IPS-18a (cell line): Measurements from ENCODE around the gene CATSPERZ.

Source experiments
- H3K27ac ChIP-seq: one replicate; pipeline ENCODE4 v1.5.1; 2013; ENCODE audit warnings: low read length
- H3K27me3 ChIP-seq: one replicate; pipeline ENCODE4 v1.6.1; 2013; ENCODE audit warnings: mild to moderate bottlenecking, low read length; ENCODE audit not compliant: control insufficient read depth, insufficient read depth
- H3K36me3 ChIP-seq: one replicate; pipeline ENCODE4 v1.6.1; 2013; ENCODE audit warnings: low read depth, low read length; ENCODE audit not compliant: control insufficient read depth
- H3K4me1 ChIP-seq: one replicate; pipeline ENCODE4 v1.6.1; 2013; ENCODE audit warnings: low read depth, low read length; ENCODE audit not compliant: control insufficient read depth
- H3K4me3 ChIP-seq: one replicate; pipeline ENCODE4 v1.5.1; 2013; ENCODE audit warnings: low read length
- H3K9ac ChIP-seq: one replicate; pipeline ENCODE4 v1.6.1; 2013; ENCODE audit warnings: mild to moderate bottlenecking, low read length, moderate library complexity
- H3K9me3 ChIP-seq: one replicate; pipeline ENCODE4 v1.6.1; 2013; ENCODE audit warnings: low read depth, low read length; ENCODE audit not compliant: control insufficient read depth

CATSPERZ gene

GRCh38 chr11:64281957-64282770, 18.0 kb upstream of the CATSPERZ start:
- no peaks in the 10 kb centered on the region for H3K36me3 ChIP-seq
- no peak overlapping the region for H3K9ac ChIP-seq
- H3K4me3 ChIP-seq = no peak overlapping the region
- no peaks in the 10 kb centered on the region for H3K9me3 ChIP-seq
- H3K27ac ChIP-seq = no peak overlapping the region
- H3K4me1 ChIP-seq = peaks cover 3% of the 10 kb centered on the region
- H3K27me3 ChIP-seq = no peaks in the 10 kb centered on the region

DNA sequence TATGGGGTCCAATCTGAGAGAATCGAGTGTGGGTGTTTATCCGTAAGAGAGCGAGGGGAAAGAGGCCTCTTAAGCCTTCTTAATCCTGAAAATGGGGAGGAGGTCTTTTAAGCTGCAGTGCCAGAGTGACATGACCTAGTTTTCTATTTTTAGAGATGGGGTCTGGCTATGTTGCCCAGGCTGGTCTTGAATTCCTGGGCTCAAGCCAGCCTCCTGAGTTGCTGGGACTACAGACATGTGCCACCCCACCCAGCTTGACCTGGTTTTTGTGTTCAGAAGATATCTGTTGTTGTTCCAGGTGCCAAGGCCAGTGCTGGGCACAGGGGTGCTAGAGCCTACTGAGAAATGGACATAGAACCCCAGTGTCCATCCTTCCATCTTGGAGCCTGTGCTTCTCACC, 17.1 kb upstream of the CATSPERZ start:
- H3K9me3 ChIP-seq = no peaks in the 10 kb centered on the region
- H3K9ac ChIP-seq = no peak overlapping the region
- H3K4me3 ChIP-seq = no peak overlapping the region
- H3K36me3 ChIP-seq = no peaks in the 10 kb centered on the region
- H3K27ac ChIP-seq = no peak overlapping the region
- peaks cover 3% of the 10 kb centered on the region for H3K4me1 ChIP-seq
- H3K27me3 ChIP-seq = no peaks in the 10 kb centered on the region

DNA sequence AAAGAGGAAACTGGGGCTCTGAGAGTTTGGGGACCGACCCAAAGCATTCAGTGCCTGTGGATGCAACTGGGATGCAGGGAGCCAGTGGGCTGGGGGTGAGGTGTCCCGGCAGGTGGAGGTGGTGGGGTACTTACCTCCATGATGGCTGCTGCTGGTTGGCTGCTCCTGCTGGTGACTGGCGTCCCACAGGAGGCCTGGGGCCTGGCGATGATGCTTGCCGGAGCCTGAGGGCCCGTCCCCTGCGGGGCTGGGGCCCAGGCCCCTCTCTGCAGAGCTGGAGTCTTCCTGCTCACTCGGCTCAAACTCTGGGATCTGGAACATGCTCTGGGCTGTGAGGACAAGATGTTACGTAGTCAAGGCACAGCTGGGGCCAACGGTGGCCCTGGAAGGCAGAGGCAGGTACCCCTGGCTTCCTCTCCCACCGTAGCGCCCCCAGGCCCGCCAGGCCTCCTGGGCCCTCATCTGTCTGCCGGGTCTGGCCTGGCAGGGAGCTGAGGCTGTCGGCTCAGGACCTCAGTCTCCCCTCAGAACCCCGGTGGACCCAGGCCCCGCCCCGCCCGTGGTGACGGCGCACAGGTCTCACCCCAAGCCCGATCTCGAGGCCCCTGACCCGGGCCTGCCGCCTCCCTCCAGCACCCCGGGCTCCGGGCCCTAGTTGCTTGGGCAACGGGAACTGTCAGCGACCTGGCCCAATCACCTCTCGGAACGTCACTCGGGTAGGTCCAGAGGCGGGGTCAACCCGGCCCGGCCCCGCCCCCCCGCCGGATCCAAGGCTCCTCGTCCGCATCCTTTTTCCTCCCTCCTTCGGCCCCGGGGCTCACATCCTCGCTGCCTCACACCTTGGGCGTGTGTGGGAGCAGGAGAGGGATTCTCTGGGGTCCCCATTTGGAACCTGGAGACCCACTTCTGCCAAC, 15.9 kb upstream of the CATSPERZ start, which contains the start of gene BAD:
BAD (minus strand) TSS at position 618 of the 914 bp plus-strand sequence; CDS start at position 321, 297 bp downstream.
- Histone ChIP-seq H3K4me1 (peaks cover 3% of the 10 kb centered on the region), H3K27ac (no peak within 1 kb of the TSS), H3K36me3 (no peaks in the 10 kb centered on the region), H3K9me3 (no peaks in the 10 kb centered on the region), H3K27me3 (peaks cover 4% of the 10 kb centered on the region), H3K9ac (peak within 1 kb of the TSS; percentile 67), H3K4me3 (peak within 1 kb of the TSS; percentile 85)

- Histone ChIP-seq H3K36me3 (no peaks in the 10 kb centered on the region), H3K4me1 (peaks cover 3% of the 10 kb centered on the region), H3K9me3 (no peaks in the 10 kb centered on the region), H3K27me3 (peaks cover 13% of the 10 kb centered on the region), H3K4me3 (peak within 1 kb of the TSS; percentile 85), H3K9ac (peak within 1 kb of the TSS; percentile 67), H3K27ac (no peak within 1 kb of the TSS)
These were observed 14.9 kb upstream of the CATSPERZ start, which contains the start of gene GPR137 for GRCh38 chr11:64284962-64285884. TSS of gene GPR137 (plus strand) at chr11:64285848. CDS start at chr11:64286525, 677 bp downstream.

DNA sequence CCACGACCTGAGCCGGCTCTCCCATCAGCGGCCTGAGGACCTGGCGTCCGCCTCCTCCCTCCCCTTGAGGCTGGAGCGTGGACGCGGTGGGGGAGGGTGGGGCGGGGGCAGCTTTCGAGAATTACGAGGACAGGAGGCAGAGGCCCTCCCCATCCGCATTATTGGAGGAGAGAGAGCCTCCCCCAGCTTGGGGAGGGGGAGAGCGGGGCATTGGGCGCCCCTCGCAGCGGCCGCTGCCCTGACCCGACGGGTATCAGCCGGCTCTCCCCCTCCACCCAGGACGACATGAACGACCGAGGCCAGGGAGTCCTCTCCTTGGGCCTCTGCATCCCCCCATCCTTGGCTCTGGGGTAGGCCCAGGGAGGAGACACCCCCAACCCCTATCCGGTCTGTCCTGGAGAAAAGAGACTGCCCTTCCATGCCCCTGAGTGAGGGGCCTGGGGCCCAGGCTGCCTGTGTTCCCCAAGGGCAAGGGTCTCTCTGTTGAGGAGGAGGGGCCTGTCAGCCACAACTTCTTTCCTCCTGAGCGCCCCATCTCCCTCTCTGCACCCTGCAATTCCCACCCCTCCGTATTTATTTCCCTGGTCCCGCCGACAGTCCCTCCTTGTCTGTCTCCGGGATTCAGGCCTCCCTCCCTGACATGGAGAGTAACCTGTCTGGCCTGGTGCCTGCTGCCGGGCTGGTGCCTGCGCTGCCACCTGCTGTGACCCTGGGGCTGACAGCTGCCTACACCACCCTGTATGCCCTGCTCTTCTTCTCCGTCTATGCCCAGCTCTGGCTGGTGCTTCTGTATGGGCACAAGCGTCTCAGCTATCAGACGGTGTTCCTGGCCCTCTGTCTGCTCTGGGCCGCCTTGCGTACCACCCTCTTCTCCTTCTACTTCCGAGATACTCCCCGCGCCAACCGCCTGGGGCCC, 14.0 kb upstream of the CATSPERZ start:
- Histone ChIP-seq H3K36me3 (no peaks in the 10 kb centered on the region), H3K27ac (no peak overlapping the region), H3K4me3 (peak overlapping the region; percentile 85), H3K27me3 (peaks cover 22% of the 10 kb centered on the region), H3K9ac (no peak overlapping the region), H3K4me1 (peaks cover 3% of the 10 kb centered on the region), H3K9me3 (no peaks in the 10 kb centered on the region)

DNA sequence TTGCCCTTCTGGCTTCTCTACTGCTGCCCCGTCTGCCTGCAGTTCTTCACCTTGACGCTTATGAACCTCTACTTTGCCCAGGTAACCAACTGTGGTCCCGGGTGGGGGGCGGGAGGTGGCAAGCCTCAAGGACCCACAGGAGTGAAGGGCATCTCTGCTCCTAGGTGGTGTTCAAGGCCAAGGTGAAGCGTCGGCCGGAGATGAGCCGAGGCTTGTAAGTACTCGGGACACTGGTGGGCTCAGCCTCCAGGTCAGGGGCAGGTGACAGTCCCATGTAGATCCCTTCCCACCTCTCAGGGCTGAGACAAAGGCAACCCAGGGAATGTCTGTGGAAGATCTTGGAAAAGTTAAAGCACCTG, 13.4 kb upstream of the CATSPERZ start:
- Histone ChIP-seq H3K36me3 (no peaks in the 10 kb centered on the region), H3K9me3 (no peaks in the 10 kb centered on the region), H3K9ac (no peak overlapping the region), H3K27me3 (peaks cover 29% of the 10 kb centered on the region), H3K4me1 (peaks cover 3% of the 10 kb centered on the region), H3K27ac (no peak overlapping the region), H3K4me3 (no peak overlapping the region)

DNA sequence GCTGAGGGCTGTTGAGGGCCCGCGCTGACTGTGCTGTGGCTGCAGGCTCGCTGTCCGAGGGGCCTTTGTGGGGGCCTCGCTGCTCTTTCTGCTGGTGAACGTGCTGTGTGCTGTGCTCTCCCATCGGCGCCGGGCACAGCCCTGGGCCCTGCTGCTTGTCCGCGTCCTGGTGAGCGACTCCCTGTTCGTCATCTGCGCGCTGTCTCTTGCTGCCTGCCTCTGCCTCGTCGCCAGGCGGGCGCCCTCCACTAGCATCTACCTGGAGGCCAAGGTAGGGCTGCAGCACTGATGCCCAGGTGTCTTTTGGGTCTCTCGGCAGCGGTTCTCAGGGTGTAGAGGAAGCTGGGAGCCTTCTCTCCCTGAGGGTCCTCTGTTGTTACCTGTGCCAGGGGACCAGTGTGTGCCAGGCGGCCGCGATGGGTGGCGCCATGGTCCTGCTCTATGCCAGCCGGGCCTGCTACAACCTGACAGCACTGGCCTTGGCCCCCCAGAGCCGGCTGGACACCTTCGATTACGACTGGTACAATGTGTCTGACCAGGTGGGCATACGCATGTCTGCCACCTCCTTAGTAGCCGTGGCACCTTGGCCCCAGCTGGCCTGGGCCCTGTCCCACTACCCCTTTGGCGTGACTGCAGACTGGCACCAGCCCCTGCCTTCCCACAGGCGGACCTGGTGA, 12.3 kb upstream of the CATSPERZ start:
- no peak overlapping the region for H3K9ac ChIP-seq
- H3K36me3 ChIP-seq = no peaks in the 10 kb centered on the region
- peaks cover 3% of the 10 kb centered on the region for H3K4me1 ChIP-seq
- H3K9me3 ChIP-seq = no peaks in the 10 kb centered on the region
- no peak overlapping the region for H3K4me3 ChIP-seq
- no peak overlapping the region for H3K27ac ChIP-seq
- peaks cover 39% of the 10 kb centered on the region for H3K27me3 ChIP-seq

DNA sequence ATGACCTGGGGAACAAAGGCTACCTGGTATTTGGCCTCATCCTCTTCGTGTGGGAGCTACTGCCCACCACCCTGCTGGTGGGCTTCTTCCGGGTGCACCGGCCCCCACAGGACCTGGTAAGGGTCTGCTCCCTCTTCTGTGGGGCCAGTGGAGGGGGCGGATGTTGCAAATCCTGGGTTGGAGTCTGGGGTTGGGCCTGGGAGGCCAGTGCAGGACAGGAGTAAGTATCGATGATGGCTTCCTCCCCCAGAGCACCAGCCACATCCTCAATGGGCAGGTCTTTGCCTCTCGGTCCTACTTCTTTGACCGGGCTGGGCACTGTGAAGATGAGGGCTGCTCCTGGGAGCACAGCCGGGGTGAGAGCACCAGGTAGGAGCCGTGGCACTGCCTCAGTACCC, 11.8 kb upstream of the CATSPERZ start:
- H3K4me1 ChIP-seq = peaks cover 3% of the 10 kb centered on the region
- peaks cover 44% of the 10 kb centered on the region for H3K27me3 ChIP-seq
- H3K27ac ChIP-seq = no peak overlapping the region
- no peak overlapping the region for H3K4me3 ChIP-seq
- H3K9me3 ChIP-seq = no peaks in the 10 kb centered on the region
- H3K9ac ChIP-seq = no peak overlapping the region
- no peaks in the 10 kb centered on the region for H3K36me3 ChIP-seq

GRCh38 chr11:64289002-64289564, 11.1 kb upstream of the CATSPERZ start:
- Histone ChIP-seq H3K27ac (no peak overlapping the region), H3K4me1 (peaks cover 3% of the 10 kb centered on the region), H3K9me3 (no peaks in the 10 kb centered on the region), H3K9ac (no peak overlapping the region), H3K4me3 (no peak overlapping the region), H3K36me3 (no peaks in the 10 kb centered on the region), H3K27me3 (peaks cover 52% of the 10 kb centered on the region)
